Measurements from ENCODE around the gene CNPY1. TPM values are rescaled to one million over a fixed set of nuclear protein-coding genes. Genes with fewer than 3 reads are reported as not detected.

Gene CNPY1
- total RNA-seq, 1 donor from 2014 or later: not detected

DNA sequence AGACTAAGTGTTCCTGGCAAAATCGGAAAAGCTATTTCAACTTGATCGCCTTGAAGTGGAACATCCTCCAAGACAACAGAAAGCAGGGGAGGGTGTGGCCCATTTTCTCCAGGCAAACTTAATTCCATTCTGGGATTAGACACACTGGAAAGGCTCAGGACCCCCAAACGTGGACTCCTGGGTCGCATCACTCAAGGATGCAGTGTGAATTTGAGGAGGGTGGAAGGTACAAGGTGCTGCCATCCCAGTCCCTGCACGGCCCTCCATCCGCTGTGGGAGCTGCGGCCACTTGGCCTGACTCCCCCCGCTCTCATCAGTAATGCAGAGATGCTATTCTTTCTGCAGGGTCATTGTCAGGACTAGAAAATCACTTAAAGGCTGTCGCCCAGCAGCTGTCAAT, 2.4 kb downstream of the CNPY1 start:
- H3K9me3 Mint-ChIP-seq: no peaks in the 10 kb centered on the region
- no peaks in the 10 kb centered on the region for H3K36me3 Mint-ChIP-seq
- H3K4me1 Mint-ChIP-seq (ENCODE audit: unreplicated experiment): no peaks in the 10 kb centered on the region
- no peak overlapping the region for H3K27ac Mint-ChIP-seq
- H3K4me3 Mint-ChIP-seq: no peak overlapping the region
- peaks cover 32% of the 10 kb centered on the region for H3K27me3 Mint-ChIP-seq
- TF ChIP-seq, protein P1, sequence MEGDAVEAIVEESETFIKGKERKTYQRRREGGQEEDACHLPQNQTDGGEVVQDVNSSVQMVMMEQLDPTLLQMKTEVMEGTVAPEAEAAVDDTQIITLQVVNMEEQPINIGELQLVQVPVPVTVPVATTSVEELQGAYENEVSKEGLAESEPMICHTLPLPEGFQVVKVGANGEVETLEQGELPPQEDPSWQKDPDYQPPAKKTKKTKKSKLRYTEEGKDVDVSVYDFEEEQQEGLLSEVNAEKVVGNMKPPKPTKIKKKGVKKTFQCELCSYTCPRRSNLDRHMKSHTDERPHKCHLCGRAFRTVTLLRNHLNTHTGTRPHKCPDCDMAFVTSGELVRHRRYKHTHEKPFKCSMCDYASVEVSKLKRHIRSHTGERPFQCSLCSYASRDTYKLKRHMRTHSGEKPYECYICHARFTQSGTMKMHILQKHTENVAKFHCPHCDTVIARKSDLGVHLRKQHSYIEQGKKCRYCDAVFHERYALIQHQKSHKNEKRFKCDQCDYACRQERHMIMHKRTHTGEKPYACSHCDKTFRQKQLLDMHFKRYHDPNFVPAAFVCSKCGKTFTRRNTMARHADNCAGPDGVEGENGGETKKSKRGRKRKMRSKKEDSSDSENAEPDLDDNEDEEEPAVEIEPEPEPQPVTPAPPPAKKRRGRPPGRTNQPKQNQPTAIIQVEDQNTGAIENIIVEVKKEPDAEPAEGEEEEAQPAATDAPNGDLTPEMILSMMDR (conservative IDR thresholded peaks at IDR 0.05): no peak
- no peak for DNase-seq (ENCODE audit: extremely low spot score, unreplicated experiment)

DNA sequence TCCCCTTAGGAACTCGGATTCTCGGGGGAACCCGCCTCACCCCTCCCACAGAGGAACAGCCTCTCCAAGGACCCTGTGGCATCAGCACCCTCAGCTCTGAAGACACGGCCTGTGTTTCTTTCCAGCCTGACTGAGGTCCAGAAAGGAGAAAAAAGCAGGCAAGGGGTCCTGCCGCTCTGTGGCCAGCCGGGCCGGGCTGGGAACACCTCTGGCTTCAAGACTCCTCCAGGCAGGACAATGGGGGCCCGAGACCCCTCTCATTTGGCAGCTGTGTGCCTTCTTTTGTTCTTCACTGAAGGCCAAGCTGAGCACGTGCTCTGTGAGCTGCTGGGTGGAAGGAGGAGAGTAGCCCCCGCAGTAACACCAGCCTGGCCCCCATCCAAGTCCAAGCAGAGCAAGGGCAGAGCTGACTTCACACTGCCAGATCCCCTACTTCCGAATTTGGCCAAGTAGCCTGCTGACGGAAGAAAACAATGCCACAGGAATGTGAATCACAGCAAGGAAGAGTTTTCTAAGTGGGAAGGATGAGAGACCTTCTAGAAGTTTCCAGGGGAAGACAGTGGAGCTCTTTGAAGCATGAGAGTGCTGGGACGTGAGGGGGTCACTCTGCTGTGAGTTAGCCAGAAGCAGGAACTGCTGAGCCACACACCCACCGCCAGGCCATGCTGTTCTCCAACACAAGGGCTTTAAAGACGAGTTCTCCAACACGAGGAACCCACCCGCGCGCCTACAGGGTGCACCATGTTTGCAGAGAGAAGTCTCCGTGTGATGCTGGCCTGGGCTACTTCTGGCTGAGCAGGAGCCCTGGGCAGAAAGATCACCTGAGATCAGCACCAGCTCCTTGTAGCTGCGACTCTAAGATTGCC, 3.1 kb downstream of the CNPY1 start:
- TF ChIP-seq, protein P1 (conservative IDR thresholded peaks at IDR 0.05): no peak
- no peaks in the 10 kb centered on the region for H3K9me3 Mint-ChIP-seq
- no peak overlapping the region for H3K4me3 Mint-ChIP-seq
- H3K27ac Mint-ChIP-seq: no peak overlapping the region
- no peak for DNase-seq (ENCODE audit: extremely low spot score, unreplicated experiment)
- peaks cover 32% of the 10 kb centered on the region for H3K27me3 Mint-ChIP-seq
- H3K4me1 Mint-ChIP-seq (ENCODE audit: unreplicated experiment): no peaks in the 10 kb centered on the region
- H3K36me3 Mint-ChIP-seq: no peaks in the 10 kb centered on the region

DNA sequence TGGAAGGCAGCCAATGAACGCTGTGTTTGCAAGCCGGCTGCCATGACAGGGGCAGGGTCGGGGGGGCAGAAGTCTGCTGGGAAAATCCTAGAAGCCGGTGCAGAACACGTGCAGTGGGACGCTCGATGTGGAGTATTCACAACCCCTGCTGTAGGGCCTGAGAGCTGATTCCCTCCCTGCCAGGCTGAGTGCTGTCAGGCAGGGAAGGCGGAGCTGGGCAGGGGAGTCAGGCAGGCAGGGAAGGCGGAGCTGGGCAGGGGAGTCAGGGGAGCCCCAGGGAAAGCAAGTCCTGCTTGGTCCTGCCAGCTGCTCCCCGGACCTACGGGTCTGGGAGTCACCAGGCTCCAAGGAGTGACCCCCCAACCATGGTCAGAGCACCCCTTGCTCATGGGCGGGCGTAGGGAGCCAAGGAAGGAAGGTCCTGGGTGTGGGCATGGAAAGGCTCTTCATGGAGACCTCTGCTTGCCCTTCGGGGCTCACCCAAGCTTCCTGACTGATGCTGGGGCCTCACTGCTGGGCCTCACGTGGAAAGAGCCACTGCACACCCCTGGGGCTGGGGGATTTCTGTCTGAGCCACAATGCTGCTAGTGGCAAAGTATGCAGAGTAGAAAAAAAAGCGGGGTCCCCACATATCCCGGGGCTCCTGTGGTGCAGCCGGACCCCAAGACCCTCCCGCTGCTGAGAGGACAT, 4.2 kb downstream of the CNPY1 start:
- DNase-seq (ENCODE audit: extremely low spot score, unreplicated experiment): no peak

DNA sequence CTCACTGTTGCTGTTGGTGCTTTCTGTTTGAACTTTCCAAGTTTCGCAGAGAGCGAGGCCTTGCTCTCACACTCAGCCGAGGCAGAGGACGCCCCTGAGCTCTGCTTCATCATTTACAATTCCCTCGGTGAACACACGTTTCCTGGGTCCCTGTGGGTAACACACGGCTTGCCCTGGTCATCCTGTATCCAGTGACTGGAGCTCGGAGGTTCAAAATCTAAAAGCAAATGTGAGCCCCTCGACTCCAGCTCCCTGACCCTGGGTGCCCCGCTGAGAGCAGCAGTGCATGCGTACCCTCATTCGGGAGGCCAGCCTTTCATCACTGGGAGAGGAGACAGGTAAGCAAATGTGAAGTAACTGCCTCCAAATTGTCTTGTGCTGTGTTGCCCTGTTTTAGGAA, 5.8 kb downstream of the CNPY1 start:
- TF ChIP-seq, protein P1 (conservative IDR thresholded peaks at IDR 0.05): no peak

More for the DNA sequence above, 4.2 kb downstream of the CNPY1 start:
- H3K27ac Mint-ChIP-seq: no peak overlapping the region
- H3K36me3 Mint-ChIP-seq: no peaks in the 10 kb centered on the region
- H3K4me1 Mint-ChIP-seq (ENCODE audit: unreplicated experiment): no peaks in the 10 kb centered on the region
- no peaks in the 10 kb centered on the region for H3K9me3 Mint-ChIP-seq
- H3K4me3 Mint-ChIP-seq: no peak overlapping the region
- peaks cover 35% of the 10 kb centered on the region for H3K27me3 Mint-ChIP-seq
- TF ChIP-seq, protein P1 (conservative IDR thresholded peaks at IDR 0.05): no peak

DNA sequence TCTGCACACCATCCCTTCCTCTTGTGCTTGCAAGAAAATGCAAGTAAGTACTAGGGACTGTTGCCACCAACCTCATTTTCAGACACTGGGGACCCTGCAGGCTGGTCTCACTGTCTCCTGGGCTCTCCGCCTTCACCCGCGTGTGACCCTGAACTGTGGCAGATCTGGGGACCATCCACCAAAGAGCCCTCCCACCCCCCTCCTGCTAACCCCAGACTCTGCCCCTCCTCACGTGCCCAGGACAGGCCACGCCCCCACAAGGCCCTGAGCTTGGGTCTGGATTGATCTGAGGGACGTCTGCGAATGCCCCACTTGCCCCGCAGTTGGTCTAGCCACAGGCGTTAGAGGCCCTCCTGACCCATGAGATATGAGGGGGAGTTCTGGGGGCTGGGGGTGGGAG, 8.1 kb downstream of the CNPY1 start:
- TF ChIP-seq, protein P1 (conservative IDR thresholded peaks at IDR 0.05): no peak
- Mint-ChIP-seq H3K27me3 (peaks cover 55% of the 10 kb centered on the region), H3K4me1 (ENCODE audit: unreplicated experiment) (no peaks in the 10 kb centered on the region), H3K36me3 (no peaks in the 10 kb centered on the region), H3K4me3 (no peak overlapping the region), H3K27ac (no peak overlapping the region), H3K9me3 (no peaks in the 10 kb centered on the region)
- DNase-seq (ENCODE audit: extremely low spot score, unreplicated experiment): no peak

More for the DNA sequence above, 5.8 kb downstream of the CNPY1 start:
- no peaks in the 10 kb centered on the region for H3K9me3 Mint-ChIP-seq
- DNase-seq (ENCODE audit: extremely low spot score, unreplicated experiment): no peak
- peaks cover 39% of the 10 kb centered on the region for H3K27me3 Mint-ChIP-seq
- H3K36me3 Mint-ChIP-seq: no peaks in the 10 kb centered on the region
- no peak overlapping the region for H3K4me3 Mint-ChIP-seq
- no peak overlapping the region for H3K27ac Mint-ChIP-seq
- H3K4me1 Mint-ChIP-seq (ENCODE audit: unreplicated experiment): no peaks in the 10 kb centered on the region
